ENCODE results near the gene CFAP251. TPM values are rescaled to one million over a fixed set of nuclear protein-coding genes. Genes with fewer than 3 reads are reported as not detected.

The CFAP251 gene
- total RNA-seq, 4 donors from 2014 or later: 4.6 to 18.5 (median 9.6) TPM

DNA sequence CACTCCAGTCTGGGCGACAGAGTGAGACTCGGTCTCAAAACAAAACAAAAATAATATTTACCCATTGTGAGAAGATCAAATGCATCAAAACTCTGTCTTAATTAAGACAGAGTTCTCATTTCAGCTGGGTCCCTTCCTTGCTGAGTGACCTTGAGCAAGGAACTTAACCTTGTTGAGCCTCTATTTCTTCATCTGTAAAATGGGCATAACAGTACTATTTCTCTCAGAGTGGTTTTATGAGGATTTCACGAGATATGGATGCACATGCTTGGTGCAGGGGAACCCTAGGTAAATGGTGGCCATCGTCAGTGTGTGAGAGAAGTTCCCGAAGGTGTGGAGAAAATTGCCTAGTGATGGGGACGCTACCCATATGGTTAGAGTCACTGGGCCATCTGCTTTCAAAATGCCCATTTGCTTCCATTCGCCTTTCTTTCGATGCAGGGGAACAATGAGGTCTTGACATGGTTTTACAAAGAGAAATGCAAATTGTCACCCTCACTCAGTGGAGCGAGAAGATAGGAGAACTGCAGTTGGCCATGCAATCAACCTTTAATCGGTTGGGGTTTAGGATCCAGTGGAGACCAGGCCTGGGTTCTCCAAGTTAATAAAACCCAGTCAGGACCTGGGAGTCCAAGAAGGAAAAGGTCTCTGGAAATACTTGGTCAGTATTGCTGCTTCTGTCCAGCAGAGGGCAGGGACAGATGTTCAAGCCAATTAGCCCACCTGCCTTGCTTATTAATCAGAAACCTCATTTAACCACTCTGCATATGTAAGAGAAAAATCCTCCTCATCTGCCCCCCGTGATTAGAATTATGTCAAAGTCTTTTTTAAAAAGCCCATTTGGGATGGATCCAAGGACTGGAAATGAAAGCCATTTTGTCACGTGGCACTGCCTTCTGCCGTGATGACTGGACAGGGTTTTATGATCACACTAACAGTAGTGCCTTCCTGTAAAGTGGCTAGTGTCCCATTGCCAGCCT, 37.2 kb downstream of the CFAP251 start:
- TF ChIP-seq, protein P1, sequence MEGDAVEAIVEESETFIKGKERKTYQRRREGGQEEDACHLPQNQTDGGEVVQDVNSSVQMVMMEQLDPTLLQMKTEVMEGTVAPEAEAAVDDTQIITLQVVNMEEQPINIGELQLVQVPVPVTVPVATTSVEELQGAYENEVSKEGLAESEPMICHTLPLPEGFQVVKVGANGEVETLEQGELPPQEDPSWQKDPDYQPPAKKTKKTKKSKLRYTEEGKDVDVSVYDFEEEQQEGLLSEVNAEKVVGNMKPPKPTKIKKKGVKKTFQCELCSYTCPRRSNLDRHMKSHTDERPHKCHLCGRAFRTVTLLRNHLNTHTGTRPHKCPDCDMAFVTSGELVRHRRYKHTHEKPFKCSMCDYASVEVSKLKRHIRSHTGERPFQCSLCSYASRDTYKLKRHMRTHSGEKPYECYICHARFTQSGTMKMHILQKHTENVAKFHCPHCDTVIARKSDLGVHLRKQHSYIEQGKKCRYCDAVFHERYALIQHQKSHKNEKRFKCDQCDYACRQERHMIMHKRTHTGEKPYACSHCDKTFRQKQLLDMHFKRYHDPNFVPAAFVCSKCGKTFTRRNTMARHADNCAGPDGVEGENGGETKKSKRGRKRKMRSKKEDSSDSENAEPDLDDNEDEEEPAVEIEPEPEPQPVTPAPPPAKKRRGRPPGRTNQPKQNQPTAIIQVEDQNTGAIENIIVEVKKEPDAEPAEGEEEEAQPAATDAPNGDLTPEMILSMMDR (IDR thresholded peaks at IDR 0.05; ENCODE audit: low read depth): no peak

DNA sequence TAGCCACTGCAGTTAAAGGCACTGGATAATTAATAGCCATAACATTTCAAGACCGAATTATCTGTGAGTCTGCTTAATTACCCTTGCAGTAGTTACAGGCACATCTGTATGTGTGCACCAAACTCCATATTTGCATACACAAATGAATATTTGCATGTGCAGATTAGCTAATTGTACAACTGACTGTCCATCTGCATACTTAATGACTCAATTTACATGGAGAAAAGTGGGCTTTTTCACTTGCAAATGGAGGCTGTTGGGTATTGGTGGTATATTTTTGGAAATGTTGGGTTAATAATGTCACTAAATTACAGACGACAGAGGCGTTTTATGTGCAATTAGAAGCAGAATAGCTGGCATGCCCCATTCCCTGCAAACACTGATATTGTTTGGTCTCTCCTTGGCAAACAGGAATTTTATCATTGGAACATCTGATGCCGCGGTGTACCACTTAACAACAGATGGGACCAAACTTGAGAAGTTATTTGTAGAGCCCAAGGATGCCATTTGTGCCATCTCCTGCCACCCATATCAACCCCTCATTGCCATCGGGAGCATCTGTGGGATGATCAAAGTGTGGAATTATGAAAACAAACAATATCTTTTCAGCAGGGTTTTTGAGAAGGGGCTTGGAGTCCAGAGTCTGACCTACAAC, 39.6 kb downstream of the CFAP251 start:
- TF ChIP-seq, protein P1 (IDR thresholded peaks at IDR 0.05; ENCODE audit: low read depth): no peak

DNA sequence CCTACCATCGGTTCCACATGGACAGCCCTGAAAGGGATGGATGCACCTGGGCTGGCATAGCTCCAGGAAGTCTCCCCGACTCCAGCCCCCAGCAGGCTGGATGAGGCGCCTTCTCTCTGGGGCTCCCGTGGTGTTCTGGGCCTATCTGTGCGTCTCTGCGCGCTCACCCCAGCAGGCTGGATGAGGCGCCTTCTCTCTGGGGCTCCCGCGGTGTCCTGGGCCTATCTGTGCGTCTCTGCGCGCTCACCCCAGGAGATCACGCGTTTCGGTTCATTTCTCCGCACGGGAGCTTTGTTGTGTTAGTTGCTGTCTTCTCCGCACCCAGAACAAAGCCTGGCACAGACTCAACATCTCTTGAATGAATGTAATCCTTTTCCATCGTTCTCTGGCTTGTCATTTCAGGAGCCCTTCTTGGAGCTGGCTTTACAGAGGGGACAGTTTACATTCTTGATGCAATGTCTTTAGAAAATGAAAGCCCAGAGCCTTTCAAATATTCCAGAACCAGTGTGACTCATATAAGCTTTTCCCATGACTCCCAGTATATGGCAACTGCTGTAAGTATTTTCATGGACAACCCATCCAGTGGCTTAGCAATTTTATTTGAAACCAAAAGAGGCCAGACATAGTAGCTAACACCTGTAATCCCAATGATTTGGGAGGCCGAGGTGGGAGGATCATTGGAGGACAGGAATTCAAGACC, 40.3 kb downstream of the CFAP251 start:
- TF ChIP-seq, protein P1 (IDR thresholded peaks at IDR 0.05; ENCODE audit: low read depth): no peak

DNA sequence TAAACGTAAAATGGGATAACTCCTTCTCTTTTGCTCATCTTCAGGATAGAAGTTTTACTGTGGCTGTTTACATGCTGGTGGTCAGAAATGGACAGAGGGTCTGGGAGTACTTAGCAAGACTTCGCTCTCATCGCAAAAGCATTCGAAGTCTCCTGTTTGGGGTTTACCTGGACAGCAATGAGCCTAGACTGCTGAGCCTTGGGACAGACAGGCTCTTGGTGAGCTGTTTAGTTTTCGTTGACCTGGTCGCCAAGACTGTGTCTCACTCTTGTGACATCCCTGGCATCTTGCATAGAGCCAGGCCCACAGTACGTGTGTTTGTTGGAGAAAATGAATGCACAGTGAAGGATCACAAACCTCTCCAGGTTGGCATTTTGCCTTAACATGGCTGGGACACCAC, 42.1 kb downstream of the CFAP251 start:
- TF ChIP-seq, protein P1 (IDR thresholded peaks at IDR 0.05; ENCODE audit: low read depth): no peak

DNA sequence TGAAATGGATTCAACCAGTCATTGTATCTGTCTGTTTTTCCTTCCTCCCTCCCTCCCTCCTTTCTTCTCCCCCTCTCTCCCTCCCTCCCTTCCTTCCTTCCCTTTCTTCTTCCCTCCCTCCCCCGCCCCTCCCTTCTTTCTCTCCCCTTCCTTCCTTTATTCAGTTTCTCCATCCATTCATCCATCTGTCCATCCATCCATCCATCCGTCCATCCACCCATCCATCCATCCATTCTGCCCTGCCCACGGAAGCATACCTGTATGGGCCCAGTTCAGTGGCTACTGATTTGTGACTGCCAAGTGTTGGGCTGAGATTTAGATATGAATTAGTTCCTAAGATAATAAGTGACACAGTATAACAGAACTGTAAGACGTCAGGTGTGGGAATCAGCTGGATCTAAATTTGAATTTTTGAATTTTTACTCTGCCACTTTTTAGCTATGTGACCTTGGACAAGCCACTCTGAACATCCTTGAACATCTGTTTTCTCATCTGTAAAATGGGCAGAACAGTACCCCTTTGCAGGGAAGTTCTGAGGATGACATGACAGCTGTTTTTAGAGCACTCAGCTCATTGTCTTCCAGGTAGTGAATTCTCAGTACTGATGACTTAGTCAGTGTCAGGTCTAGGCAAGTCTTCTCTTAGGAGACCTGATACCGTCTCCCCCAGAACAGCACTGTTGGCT, 42.9 kb downstream of the CFAP251 start:
- TF ChIP-seq, protein P1 (IDR thresholded peaks at IDR 0.05; ENCODE audit: low read depth): no peak

DNA sequence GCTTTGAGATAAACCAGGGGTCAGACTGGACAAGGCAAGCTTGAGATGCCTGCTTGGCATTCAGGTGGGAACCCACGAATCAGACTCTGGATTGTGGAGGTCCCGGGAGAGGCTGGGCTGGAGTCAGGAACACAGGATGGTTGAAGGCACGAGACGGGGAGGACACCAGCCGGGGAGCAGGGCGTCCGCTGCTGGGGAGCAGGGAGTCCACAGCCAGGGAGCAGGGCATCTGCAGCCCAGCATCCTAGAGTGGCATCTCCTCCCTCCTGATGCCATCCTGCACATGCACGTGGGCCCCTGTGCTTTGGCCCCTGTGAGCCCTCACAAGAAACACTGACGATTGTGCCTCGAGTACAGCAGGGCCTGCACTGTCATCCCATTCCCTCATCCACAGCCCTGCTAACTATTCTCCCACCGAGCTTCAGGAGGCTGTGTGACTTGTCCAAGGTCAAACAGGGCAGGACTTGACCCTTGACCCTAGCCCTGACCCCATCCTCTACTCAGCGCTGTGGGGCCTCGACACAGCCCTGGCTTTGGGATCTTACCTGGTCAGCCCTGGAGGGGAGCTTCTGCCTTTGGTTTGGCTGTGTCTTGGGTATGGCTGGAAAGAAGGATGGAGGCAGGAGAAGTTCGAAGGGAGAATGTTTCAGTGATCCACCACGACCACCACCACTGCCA, 45.1 kb downstream of the CFAP251 start:
- TF ChIP-seq, protein P1 (IDR thresholded peaks at IDR 0.05; ENCODE audit: low read depth): no peak

Data from subcutaneous adipose tissue (tissue), 4 donors.